Trophoblast cell (in vitro differentiated cells and primary cell): Measurements from ENCODE around the gene CDC42EP5.
"Not testable (repeated sequence)": the region's sequence is repeated elsewhere in the genome, so short reads cannot be mapped to it uniquely, and the experiment has no call there.

Experiments
- DNase-seq, 2 donors: peaks; one replicate each; pipeline ENCODE4 v3.0.0-alpha.2; 2016
- H2AFZ ChIP-seq: 2 replicates; pipeline ENCODE4 v1.6.1; 2013; ENCODE audit warnings: low read length, moderate library complexity, mild to moderate bottlenecking; ENCODE audit not compliant: insufficient read depth, poor library complexity
- H2AK5ac ChIP-seq: 2 replicates; pipeline ENCODE4 v1.6.1; 2013; ENCODE audit warnings: mild to moderate bottlenecking, low read length
- H2BK120ac ChIP-seq: 2 replicates; pipeline ENCODE4 v1.6.1; 2013; ENCODE audit warnings: low read length, mild to moderate bottlenecking, moderate library complexity; ENCODE audit not compliant: insufficient read depth, poor library complexity
- H2BK12ac ChIP-seq: 2 replicates; pipeline ENCODE4 v1.6.1; 2013; ENCODE audit warnings: mild to moderate bottlenecking, low read length, moderate library complexity
- H2BK5ac ChIP-seq: 2 replicates; pipeline ENCODE4 v1.6.1; 2013; ENCODE audit warnings: low read length, low read depth, moderate library complexity, mild to moderate bottlenecking; ENCODE audit not compliant: poor library complexity
- H3K14ac ChIP-seq: 2 replicates; pipeline ENCODE4 v1.6.1; 2013; ENCODE audit warnings: mild to moderate bottlenecking, low read length
- H3K18ac ChIP-seq: 2 replicates; pipeline ENCODE4 v1.6.1; 2013; ENCODE audit warnings: mild to moderate bottlenecking, low read length
- H3K23ac ChIP-seq: 2 replicates; pipeline ENCODE4 v1.6.1; 2013; ENCODE audit warnings: low read length
- H3K27ac ChIP-seq: 2 replicates; pipeline ENCODE4 v1.5.1; 2013; ENCODE audit warnings: low read depth, mild to moderate bottlenecking, inconsistent platforms, low read length, moderate library complexity
- H3K27me3 ChIP-seq: 2 replicates; pipeline ENCODE4 v1.6.1; 2013; ENCODE audit warnings: inconsistent platforms, mild to moderate bottlenecking, low read length, moderate library complexity; ENCODE audit not compliant: insufficient read depth
- H3K36me3 ChIP-seq, 2 experiments: 1 replicate in 1 of 2; 2 replicates in 1 of 2; pipeline ENCODE4 v1.6.1; 2013; ENCODE audit warnings: low read length in 2 of 2, mild to moderate bottlenecking in 2 of 2, moderate library complexity in 1 of 2; ENCODE audit not compliant: insufficient read depth in 2 of 2, control insufficient read depth in 1 of 2
- H3K4ac ChIP-seq: 2 replicates; pipeline ENCODE4 v1.6.1; 2013; ENCODE audit warnings: low read depth, mild to moderate bottlenecking, low read length, moderate library complexity
- H3K4me1 ChIP-seq, 2 experiments: 1 replicate in 1 of 2; 2 replicates in 1 of 2; pipeline ENCODE4 v1.6.1; 2013; ENCODE audit warnings: low read length in 2 of 2, mild to moderate bottlenecking in 2 of 2, moderate library complexity in 1 of 2; ENCODE audit not compliant: insufficient read depth in 2 of 2, control insufficient read depth in 1 of 2
- H3K4me2 ChIP-seq: 2 replicates; pipeline ENCODE4 v1.6.1; 2013; ENCODE audit warnings: inconsistent platforms, mild to moderate bottlenecking, low read length, moderate library complexity
- H3K4me3 ChIP-seq: 2 replicates; pipeline ENCODE4 v1.5.1; 2013; ENCODE audit warnings: mild to moderate bottlenecking, low read depth, low read length, inconsistent platforms
- H3K79me1 ChIP-seq: one replicate; pipeline ENCODE4 v1.6.1; 2013; ENCODE audit warnings: low read length
- H3K79me2 ChIP-seq: 2 replicates; pipeline ENCODE4 v1.6.1; 2013; ENCODE audit warnings: low read length, mild to moderate bottlenecking; ENCODE audit not compliant: control insufficient read depth, insufficient read depth, poor library complexity
- H3K9ac ChIP-seq: 2 replicates; pipeline ENCODE4 v1.6.1; 2013; ENCODE audit warnings: mild to moderate bottlenecking, low read length
- H3K9me3 ChIP-seq: 2 replicates; pipeline ENCODE4 v1.6.1; 2013; ENCODE audit warnings: low read depth, mild to moderate bottlenecking, control low read depth, inconsistent platforms, low read length; ENCODE audit not compliant: insufficient read depth
- H4K12ac ChIP-seq: 2 replicates; pipeline ENCODE4 v1.6.1; 2013; ENCODE audit warnings: low read depth, mild to moderate bottlenecking, low read length, moderate library complexity
- H4K8ac ChIP-seq: 2 replicates; pipeline ENCODE4 v1.6.1; 2013; ENCODE audit warnings: low read depth, mild to moderate bottlenecking, low read length, moderate library complexity
- H4K91ac ChIP-seq: one replicate; pipeline ENCODE4 v1.6.1; 2013; ENCODE audit warnings: low read depth, mild to moderate bottlenecking, low read length, moderate library complexity
- WGBS: extraction: QIAGEN DNeasy Blood & Tissue Kit; methylation state at CpG from one replicate; pipeline ENCODE4 v1.1.7; 2013; ENCODE audit warnings: missing lambda C conversion rate; ENCODE audit not compliant: insufficient read length, insufficient coverage; ENCODE audit errors: extremely low coverage; 5-methylcytosine and 5-hydroxymethylcytosine counted together

CDC42EP5 gene

DNA sequence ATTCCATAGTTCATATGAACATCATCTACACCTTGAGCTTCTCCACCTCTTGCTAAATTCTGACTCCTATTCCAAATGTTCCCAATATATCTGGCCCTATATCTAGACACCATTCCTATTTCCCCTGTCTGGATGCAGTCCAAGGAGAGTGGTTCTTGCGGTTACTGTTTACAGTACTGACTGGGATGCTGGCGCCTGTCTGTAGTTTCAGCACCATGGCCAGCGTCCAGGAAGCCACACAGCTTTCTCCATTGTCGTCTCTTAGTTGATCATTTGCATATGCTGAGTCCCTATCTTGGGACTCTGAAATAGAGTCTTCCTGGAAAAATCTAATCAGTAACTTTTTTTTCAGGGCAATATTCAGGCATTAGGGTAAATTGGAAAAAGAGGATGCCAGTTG is 44.4 kb upstream of the CDC42EP5 start:
- Histone ChIP-seq H3K27ac (no peak overlapping the region), H2AK5ac (no peak overlapping the region), H3K18ac (no peak overlapping the region), H3K4me1 (no peaks in the 10 kb centered on the region), H3K79me1 (no peaks in the 10 kb centered on the region), H2AFZ (no peak overlapping the region), H4K8ac (no peak overlapping the region), H3K27me3 (peaks cover 3% of the 10 kb centered on the region), H3K4me2 (no peak overlapping the region), H3K36me3 (no peaks in the 10 kb centered on the region), H4K91ac (no peak overlapping the region), H2BK5ac (no peak overlapping the region), H2BK12ac (no peak overlapping the region), H3K4me3 (no peak overlapping the region), H3K79me2 (no peaks in the 10 kb centered on the region), H3K4ac (no peak overlapping the region), H4K12ac (no peak overlapping the region), H2BK120ac (no peak overlapping the region), H3K9ac (no peak overlapping the region), H3K14ac (no peak overlapping the region), H3K23ac (no peak overlapping the region), H3K9me3 (peaks cover 40% of the 10 kb centered on the region)
- peak; percentile 78 to 91 for DNase-seq
- WGBS, result no CpG with 5 or more reads among the region's 4 CpGs

GRCh38 chr19:54515156-54515555 is 42.1 kb upstream of the CDC42EP5 start:
- H4K8ac ChIP-seq, result no peak overlapping the region
- H3K9ac ChIP-seq, result no peak overlapping the region
- no peak overlapping the region for H3K18ac ChIP-seq
- no peak overlapping the region for H2BK5ac ChIP-seq
- H3K4ac ChIP-seq, result no peak overlapping the region
- no peak overlapping the region for H4K12ac ChIP-seq
- no peaks in the 10 kb centered on the region for H3K79me2 ChIP-seq
- H2AFZ ChIP-seq, result no peak overlapping the region
- H3K4me1 ChIP-seq, result no peaks in the 10 kb centered on the region
- H3K14ac ChIP-seq, result no peak overlapping the region
- no peak overlapping the region for H2AK5ac ChIP-seq
- peaks cover 32% of the 10 kb centered on the region for H3K9me3 ChIP-seq
- H3K36me3 ChIP-seq, result no peaks in the 10 kb centered on the region
- no peak overlapping the region for H3K23ac ChIP-seq
- H2BK12ac ChIP-seq, result no peak overlapping the region
- H3K4me2 ChIP-seq, result no peak overlapping the region
- WGBS, result no CpG with 5 or more reads among the region's 3 CpGs
- H4K91ac ChIP-seq, result no peak overlapping the region
- H3K27me3 ChIP-seq, result peaks cover 3% of the 10 kb centered on the region
- H3K79me1 ChIP-seq, result no peaks in the 10 kb centered on the region
- H2BK120ac ChIP-seq, result no peak overlapping the region
- DNase-seq, result peak; percentile 98 to 99
- no peak overlapping the region for H3K4me3 ChIP-seq
- no peak overlapping the region for H3K27ac ChIP-seq

DNA sequence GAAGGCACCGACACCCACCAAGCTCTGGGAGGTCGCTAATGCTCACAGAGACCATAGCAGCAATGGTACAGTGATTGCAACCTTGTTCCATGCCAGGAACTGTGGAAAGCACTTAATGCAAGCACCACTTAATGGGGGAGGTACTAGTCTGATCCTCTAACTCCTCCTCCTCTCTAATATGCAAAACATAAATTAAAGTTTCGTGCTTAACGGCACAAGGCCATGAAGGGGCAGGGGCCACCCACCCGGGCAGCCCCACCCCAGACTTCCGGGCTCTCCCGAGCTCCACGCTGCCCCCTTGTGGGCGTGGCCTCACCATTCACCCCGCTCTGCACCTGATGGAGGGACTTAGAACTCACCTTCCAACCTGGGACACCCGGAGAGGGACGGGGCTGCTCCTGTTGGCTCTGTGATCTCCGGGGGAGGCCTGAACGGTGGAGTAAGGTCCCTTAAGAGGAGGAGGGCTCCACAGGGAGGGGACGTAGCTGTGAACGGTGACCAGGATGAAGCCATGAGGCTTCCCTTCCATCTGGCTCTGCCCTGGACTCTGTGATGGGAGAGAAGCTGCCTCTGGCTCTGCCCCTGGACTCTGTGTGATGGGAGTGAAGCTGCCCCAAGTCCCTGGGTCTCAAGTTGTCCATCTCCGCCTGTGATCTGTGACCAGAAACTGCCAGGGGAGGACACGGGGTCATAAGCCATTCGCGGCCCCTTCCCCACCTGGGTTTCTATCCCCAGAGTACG is 36.3 kb upstream of the CDC42EP5 start:
- peaks cover 41% of the 10 kb centered on the region for H3K9me3 ChIP-seq
- H3K4me1 ChIP-seq, result not testable (repeated sequence)
- no CpG with 5 or more reads among the region's 21 CpGs for WGBS

GRCh38 chr19:54508487-54508886 is 35.4 kb upstream of the CDC42EP5 start:
- not testable (repeated sequence) for H2BK12ac ChIP-seq, H3K4me1 ChIP-seq, H3K23ac ChIP-seq, H3K4me3 ChIP-seq, H3K9ac ChIP-seq, H3K4ac ChIP-seq, H4K8ac ChIP-seq, H3K27ac ChIP-seq, H2BK5ac ChIP-seq, H3K4me2 ChIP-seq, H4K12ac ChIP-seq, H2BK120ac ChIP-seq, H3K79me1 ChIP-seq, H2AFZ ChIP-seq, H3K79me2 ChIP-seq, H3K36me3 ChIP-seq, H3K14ac ChIP-seq, DNase-seq, H3K18ac ChIP-seq, H3K27me3 ChIP-seq, H2AK5ac ChIP-seq, H4K91ac ChIP-seq
- H3K9me3 ChIP-seq, result peaks cover 39% of the 10 kb centered on the region
- no CpG with 5 or more reads among the region's 3 CpGs for WGBS

More for the DNA sequence above, 36.3 kb upstream of the CDC42EP5 start:
- not testable (repeated sequence) for H3K27ac ChIP-seq, H3K4ac ChIP-seq, H4K8ac ChIP-seq, H3K9ac ChIP-seq, H2AFZ ChIP-seq, H2BK12ac ChIP-seq, H2AK5ac ChIP-seq, H3K4me2 ChIP-seq, H3K36me3 ChIP-seq, H2BK120ac ChIP-seq, H3K79me1 ChIP-seq, H4K12ac ChIP-seq, H3K18ac ChIP-seq, H3K23ac ChIP-seq, H3K79me2 ChIP-seq, H3K4me3 ChIP-seq, H4K91ac ChIP-seq, H3K27me3 ChIP-seq, H2BK5ac ChIP-seq, DNase-seq, H3K14ac ChIP-seq
